GM12872 (cell line): ENCODE data around the gene PXK.
A peak's percentile ranks its signal among the peaks of the same experiment; 100 is the strongest.

Experiments
- TF ChIP-seq, protein P1 (sequence below): IDR thresholded peaks from 3 replicates; pipeline ENCODE4 v1.5.1; 2011; ENCODE audit warnings: low read depth, mild to moderate bottlenecking, low read length, moderate library complexity; ENCODE audit not compliant: insufficient read depth

PXK gene

DNA sequence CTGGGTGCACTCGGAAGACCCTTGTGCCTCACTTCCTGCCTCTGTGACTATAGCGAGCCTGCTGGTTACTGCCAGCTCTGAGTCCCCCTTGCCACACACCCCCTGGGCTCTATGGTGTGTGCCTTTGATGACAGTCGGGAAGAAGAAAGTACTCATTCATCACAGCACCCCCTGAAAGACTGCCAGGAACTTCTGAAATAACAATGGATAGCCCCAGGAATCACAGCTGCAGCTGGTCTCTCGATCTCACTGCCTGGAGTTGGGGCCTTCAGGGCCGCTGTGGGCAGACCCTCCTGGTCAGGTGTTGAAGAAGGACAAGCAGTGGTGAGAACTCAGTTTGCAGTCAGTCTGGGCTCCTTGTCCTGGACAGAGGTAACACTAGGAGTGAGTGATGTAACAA lies 36.4 kb upstream of the PXK start:
- TF ChIP-seq, protein P1, sequence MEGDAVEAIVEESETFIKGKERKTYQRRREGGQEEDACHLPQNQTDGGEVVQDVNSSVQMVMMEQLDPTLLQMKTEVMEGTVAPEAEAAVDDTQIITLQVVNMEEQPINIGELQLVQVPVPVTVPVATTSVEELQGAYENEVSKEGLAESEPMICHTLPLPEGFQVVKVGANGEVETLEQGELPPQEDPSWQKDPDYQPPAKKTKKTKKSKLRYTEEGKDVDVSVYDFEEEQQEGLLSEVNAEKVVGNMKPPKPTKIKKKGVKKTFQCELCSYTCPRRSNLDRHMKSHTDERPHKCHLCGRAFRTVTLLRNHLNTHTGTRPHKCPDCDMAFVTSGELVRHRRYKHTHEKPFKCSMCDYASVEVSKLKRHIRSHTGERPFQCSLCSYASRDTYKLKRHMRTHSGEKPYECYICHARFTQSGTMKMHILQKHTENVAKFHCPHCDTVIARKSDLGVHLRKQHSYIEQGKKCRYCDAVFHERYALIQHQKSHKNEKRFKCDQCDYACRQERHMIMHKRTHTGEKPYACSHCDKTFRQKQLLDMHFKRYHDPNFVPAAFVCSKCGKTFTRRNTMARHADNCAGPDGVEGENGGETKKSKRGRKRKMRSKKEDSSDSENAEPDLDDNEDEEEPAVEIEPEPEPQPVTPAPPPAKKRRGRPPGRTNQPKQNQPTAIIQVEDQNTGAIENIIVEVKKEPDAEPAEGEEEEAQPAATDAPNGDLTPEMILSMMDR: no peak

DNA sequence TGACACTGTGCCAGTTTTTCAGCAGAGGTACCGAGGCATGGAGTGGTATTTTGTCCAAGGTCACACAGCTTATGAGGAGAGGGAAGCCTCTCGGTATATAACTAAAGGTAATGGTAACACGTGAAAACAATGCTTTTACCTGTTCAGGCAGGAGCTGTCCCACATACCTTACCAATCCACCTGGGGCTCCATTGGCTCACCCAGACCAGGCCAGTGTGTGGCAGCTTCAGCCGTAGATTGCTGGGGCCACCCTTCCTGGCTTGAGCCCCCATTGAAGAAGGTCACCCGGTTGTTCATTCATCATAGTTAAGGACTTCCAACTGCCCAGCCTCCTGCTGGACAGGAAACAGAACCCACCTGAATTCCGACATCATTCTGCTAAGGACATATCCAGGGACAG lies 35.8 kb upstream of the PXK start:
- TF ChIP-seq, protein P1: no peak

DNA sequence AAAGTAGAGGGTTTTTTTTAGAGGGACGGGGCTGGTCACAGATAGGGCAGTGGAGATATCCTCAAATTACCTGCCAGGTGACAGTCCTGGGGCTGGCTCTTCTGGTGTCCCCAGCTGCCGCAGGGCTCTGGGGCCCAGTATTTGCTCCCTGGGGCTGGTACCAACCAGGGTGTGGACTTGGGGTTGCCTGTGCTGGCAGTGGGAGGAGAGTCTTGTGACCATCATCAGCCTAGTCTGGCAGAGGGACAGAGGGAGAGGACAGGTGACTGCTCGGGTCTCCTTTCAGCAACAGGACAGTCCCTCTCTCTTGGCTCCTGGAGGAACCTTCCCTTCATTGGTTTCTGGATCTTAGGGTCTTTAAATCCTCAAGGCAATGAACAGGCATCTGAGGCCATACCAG lies 34.5 kb upstream of the PXK start:
- TF ChIP-seq, protein P1: no peak

DNA sequence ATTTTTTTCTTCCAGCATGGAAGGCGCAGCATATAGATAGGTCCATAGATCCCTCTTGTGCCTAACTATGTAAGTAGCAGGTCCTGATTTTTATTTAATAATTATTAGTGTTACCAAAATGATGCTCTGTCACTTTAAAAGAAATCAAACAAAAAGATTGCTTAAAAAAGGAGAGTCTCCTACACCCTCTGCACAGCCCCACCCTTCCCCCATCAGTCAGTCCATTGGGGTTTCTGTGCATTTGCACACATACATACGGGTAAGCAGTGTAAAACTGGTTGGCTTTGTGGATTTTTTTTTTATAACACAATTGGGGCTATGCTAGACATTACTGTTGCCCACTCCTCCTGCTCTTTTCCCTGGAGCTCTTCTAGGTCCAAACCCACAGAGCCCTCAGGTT lies 33.6 kb upstream of the PXK start:
- TF ChIP-seq, protein P1: no peak

DNA sequence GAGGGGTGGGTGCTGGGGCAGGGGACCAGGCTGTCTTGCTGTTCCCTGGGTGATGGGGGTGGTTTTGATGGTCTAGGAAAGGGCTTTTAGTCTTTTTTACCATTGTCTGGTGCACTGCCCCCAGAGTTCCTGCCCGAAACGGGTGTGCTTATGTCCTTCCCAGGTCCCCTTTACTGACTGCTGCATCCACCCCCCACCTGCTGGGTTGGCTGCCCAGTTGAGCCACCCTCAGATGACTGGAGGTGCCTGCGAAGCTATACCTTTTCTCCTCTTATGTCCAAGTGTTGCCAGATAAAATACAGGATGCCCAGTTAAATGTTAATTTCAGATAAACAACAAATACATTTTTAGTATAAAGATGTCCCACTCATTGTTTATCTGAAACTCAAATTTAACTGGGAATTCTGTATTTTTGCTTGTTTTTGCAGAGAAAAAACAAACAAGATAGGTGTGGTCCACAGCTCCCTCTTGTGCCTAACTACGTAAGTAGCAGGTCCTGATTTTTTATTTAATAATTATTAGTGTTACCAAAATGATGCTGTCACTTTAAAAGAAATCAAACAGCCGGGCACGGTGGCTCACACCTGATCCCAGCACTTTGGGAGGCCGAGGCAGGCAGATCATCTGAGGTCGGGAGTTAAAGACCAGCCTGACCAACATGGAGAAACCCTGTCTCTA lies 32.7 kb upstream of the PXK start:
- TF ChIP-seq, protein P1: peak; percentile 48; the same call in 2 of the 3 replicates

DNA sequence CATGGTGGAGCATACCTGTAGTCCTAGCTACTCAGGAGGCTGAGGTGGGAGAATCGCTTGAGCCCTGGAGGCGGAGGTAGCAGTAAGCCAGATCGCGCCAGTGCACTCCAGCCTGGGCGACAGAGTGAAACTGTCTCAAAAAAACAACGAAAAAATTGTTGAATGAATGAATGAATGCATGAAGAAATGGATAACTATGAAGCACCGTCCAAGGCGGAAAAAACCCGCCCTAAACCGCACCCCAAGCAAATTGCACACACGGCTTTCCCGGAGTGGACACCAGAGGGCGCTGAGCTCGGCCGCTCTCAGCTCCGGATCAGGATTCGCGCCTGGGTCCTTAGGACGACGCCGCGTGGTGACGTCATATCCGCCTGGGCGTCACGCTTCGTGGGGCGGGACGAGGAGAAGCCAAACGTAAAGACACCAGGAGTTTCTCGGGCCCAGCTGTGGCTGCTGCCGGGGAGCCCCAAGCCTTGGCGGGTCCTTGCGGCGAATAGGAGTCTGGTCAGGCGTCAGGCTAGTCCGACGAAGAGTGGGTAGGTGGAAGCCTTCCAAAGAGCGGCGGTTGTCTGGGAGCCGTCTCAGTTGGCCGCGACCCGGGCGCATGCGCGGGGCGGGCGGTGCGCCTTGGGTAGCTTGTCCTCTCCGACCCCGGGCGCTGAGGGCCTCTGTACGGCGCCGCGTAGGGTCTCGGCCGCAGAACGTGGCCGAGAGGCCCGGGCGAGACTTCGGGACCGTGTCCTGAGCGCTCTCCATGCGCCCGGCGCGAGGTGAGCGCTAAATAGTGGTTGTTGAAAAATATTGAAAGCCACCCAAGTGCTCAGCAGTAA lies 26.6 kb upstream of the PXK start, which contains the start of the genes HTD2 and RPP14:
Gene HTD2 (plus strand): TSS at position 639 of the 830 bp plus-strand sequence. CDS start 11,094 bp downstream, outside the sequence.
Gene RPP14 (plus strand): TSS at position 364 of the 830 bp plus-strand sequence. CDS start 4,085 bp downstream, outside the sequence.
- TF ChIP-seq, protein P1: peak; percentile 93

DNA sequence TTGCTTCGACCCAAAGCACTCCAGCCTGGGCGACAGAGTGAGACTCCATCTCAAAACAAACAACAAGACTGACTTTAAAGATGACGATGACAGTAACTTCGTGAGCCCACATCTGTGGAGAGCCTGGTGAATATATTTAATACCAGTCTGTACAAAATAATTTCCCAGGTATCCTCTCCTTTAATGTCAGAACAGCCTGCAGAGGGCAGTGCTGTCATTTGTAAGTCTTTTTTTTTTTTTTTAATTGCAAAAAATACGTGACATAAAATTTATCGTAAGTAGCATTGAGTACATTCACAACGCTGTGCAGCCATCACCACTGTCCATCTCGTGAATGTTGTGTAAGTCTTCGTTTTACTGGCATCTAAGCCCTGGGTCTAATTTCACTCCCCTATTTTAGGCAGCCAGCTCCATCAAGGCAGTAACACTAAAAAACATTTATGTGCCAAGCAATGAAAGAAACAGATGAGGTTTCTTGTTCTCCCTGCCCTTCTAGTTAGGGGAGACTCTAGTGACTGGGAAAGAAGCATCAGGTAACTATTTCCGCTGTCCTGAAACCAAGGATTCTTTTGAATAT lies 25.0 kb upstream of the PXK start:
- TF ChIP-seq, protein P1: peak; percentile 40; the same call in 2 of the 3 replicates
